Small intestine (tissue), 4 donors: Measurements from ENCODE around the gene B3GALNT1. TPM values are rescaled to one million over a fixed set of nuclear protein-coding genes. Genes with fewer than 3 reads are reported as not detected.

Experiments
- polyA plus RNA-seq, 4 donors: library from polyadenylated mRNA; stranded (reverse) in 3 of 4; unstranded in 1 of 4; fragments of 200-250 nt in 3 of 4; fragments of 120-200 nt in 1 of 4; gene quantifications; one replicate each; pipeline versions ENCODE4 v1.2.1 to v1.2.3, GENCODE V29; 2013
- donor health status: healthy with polysubstance abuse.
- donor health status: Bipolar disorder and iron deficiency.
- donor health status: healthy.

The B3GALNT1 gene
- polyA plus RNA-seq, 4 donors: 0.81 to 9.7 (median 4.3) TPM; not detected in 1

Other genes with a start within 250 kb of the B3GALNT1 start
- 10 to 100 TPM; 15.9 to 49.2 (median 23.2) TPM for gene NMD3, start 116.0 kb upstream of the B3GALNT1 start, polyA plus RNA-seq